H4 (cell line): ENCODE data around the gene CTSW. TPM values are rescaled to one million over a fixed set of nuclear protein-coding genes. Genes with fewer than 3 reads are reported as not detected.

Source experiments
- DNase-seq: peaks from one replicate; pipeline ENCODE4 v3.0.0-alpha.2; 2015; ENCODE audit warnings: low spot score
- total RNA-seq: library from RNA; depleted of rRNA; stranded (reverse); fragments of >200 nt; shearing (Covaris generic); gene quantifications from 2 replicates; pipeline ENCODE4 v1.2.3, GENCODE V29; 2014; rRNA removed

CTSW gene
- total RNA-seq, 1 experiment from 2014 or later, result not detected

- DNase-seq, result no peak
Measured at GRCh38 chr11:65927904-65928397, 48.3 kb downstream of the CTSW start.

- DNase-seq, result no peak
Measured at GRCh38 chr11:65928667-65929066, 49.0 kb downstream of the CTSW start.

DNA sequence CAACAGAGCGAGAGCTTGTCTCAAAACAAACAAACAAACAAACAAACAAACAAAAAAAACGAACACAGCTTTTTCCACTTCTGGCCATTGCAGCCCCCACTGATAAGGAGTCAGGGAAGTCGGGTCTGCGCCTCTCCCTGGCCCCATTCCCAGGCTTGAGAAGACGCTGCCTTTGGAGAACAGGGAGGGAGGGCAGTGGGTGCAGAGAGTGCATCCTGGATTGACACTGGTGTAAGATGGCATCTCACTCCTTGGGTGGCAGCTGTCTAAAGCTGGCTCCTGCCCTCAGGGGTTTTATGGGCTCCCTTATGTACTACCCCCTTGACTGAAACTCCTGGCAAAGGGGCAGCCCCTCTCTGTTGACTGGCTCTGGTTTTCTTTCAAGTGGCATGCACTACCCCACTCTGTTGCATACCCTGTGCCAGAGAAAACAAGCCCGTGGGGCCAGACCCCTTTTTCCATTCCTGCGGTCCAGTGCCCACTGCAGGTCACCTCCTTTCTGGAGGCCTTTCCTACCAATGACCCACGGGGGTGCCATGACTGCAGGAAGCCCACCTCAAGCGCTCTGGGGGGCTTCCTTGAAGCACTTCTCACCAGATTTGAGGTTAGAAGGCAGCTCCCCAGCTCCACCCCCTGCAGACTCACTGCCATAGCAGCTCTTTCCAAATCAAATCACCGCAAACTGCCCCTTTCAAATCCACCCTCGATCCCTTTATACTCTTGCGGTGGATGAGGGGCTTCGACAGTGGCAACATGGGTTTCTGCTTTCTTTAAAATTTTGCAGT is 52.3 kb downstream of the CTSW start:
- no peak for DNase-seq

DNA sequence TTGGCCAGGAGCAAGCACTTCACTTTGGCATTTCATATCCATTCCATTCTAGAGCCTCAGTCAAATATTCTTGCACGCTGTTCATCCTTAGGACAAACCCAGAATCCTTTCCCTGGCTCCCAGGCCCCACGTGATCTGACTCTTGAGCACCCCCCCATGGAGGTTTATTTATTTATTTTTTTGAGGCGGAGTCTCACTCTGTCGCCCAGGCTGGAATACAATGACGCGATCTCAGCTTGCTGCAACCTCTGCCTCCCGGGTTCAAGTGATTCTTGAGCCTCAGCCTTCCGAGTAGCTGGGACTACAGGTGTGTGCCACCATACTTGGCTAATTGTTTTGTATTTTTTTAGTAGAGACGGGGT is 52.9 kb downstream of the CTSW start:
- no peak for DNase-seq

Other genes starting within 250 kb of the CTSW start
- gene SIPA1, start 241.7 kb upstream of the CTSW start, total RNA-seq, result 11.3 and 18.4 TPM in 2 replicates
- 26.3 and 48.1 TPM in 2 replicates for gene RELA, start 216.9 kb upstream of the CTSW start, total RNA-seq
- 39.1 and 45.1 TPM in 2 replicates for gene KAT5, start 167.6 kb upstream of the CTSW start, total RNA-seq
- gene RNASEH2C, start 159.0 kb upstream of the CTSW start, total RNA-seq, result 24.2 and 36.1 TPM in 2 replicates
- gene AP5B1, start 98.9 kb upstream of the CTSW start, total RNA-seq, result 4.6 and 6.1 TPM in 2 replicates
- not detected in 2 replicates for gene OVOL1, start 92.8 kb upstream of the CTSW start, total RNA-seq
- gene SNX32, start 45.9 kb upstream of the CTSW start, total RNA-seq, result not detected in 2 replicates
- 1,250 and 1,621 TPM in 2 replicates for gene CFL1, start 21.7 kb upstream of the CTSW start, total RNA-seq
- gene MUS81, start 19.4 kb upstream of the CTSW start, total RNA-seq, result 13.6 and 20.0 TPM in 2 replicates
- gene EFEMP2, start 7.0 kb upstream of the CTSW start, total RNA-seq, result 0.33 and 3.9 TPM in 2 replicates
- gene FIBP, start 8.6 kb downstream of the CTSW start, total RNA-seq, result 175 and 231 TPM in 2 replicates
- gene CCDC85B, start 10.8 kb downstream of the CTSW start, total RNA-seq, result 35.8 and 44.2 TPM in 2 replicates
- gene FOSL1, start 20.6 kb downstream of the CTSW start, total RNA-seq, result 12.9 and 18.0 TPM in 2 replicates
- gene C11orf68, start 39.2 kb downstream of the CTSW start, total RNA-seq, result 13.4 and 14.3 TPM in 2 replicates
- 181 and 235 TPM in 2 replicates for gene DRAP1, start 39.6 kb downstream of the CTSW start, total RNA-seq
- not detected in 2 replicates for gene TSGA10IP, start 65.6 kb downstream of the CTSW start, total RNA-seq
- 43.3 and 43.4 TPM in 2 replicates for gene SART1, start 81.9 kb downstream of the CTSW start, total RNA-seq
- gene EIF1AD, start 122.3 kb downstream of the CTSW start, total RNA-seq, result 20.7 and 32.4 TPM in 2 replicates
- gene BANF1, start 122.7 kb downstream of the CTSW start, total RNA-seq, result 31.5 and 85.2 TPM in 2 replicates
- not detected in 2 replicates for gene CST6, start 132.2 kb downstream of the CTSW start, total RNA-seq
- gene CATSPER1, start 146.6 kb downstream of the CTSW start, total RNA-seq, result 2.6 and 4.6 TPM in 2 replicates
- not detected in 2 replicates for gene GAL3ST3, start 169.3 kb downstream of the CTSW start, total RNA-seq
- 135 and 140 TPM in 2 replicates for gene SF3B2, start 172.5 kb downstream of the CTSW start, total RNA-seq
- 7.6 and 8.9 TPM in 2 replicates for gene PACS1, start 190.4 kb downstream of the CTSW start, total RNA-seq